Liver (tissue), 9 donors: ENCODE results near the gene WRNIP1. TPM values are rescaled to one million over a fixed set of nuclear protein-coding genes. Genes with fewer than 3 reads are reported as not detected.

ENCODE experiments used
- DNase-seq: peaks from one replicate; pipeline ENCODE4 v3.0.0-alpha.2; 2017; ENCODE audit warnings: low spot score
- H3K27ac ChIP-seq, 2 donors: one replicate each; pipeline ENCODE4 v1.7.0; 2013; ENCODE audit warnings: inconsistent platforms in 2 of 2, low read length in 2 of 2, control low read depth in 1 of 2, low read depth in 1 of 2, mild to moderate bottlenecking in 1 of 2
- H3K27me3 ChIP-seq, 4 donors: one replicate each; pipeline versions ENCODE4 v1.6.1 to v1.7.0; 2013; ENCODE audit warnings: low read length in 3 of 4, inconsistent platforms in 1 of 4, mild to moderate bottlenecking in 1 of 4, moderate library complexity in 1 of 4; ENCODE audit not compliant: control insufficient read depth in 4 of 4, insufficient read depth in 4 of 4
- H3K36me3 ChIP-seq, 4 donors: one replicate each; pipeline versions ENCODE4 v1.6.1 to v1.7.0; 2013; ENCODE audit warnings: low read length in 3 of 4, mild to moderate bottlenecking in 3 of 4, low read depth in 1 of 4, moderate library complexity in 1 of 4; ENCODE audit not compliant: control insufficient read depth in 4 of 4, insufficient read depth in 3 of 4
- H3K4me1 ChIP-seq, 4 donors: one replicate each; pipeline versions ENCODE4 v1.6.1 to v1.7.0; 2013; ENCODE audit warnings: low read length in 3 of 4, mild to moderate bottlenecking in 3 of 4, moderate library complexity in 1 of 4; ENCODE audit not compliant: control insufficient read depth in 4 of 4, insufficient read depth in 4 of 4
- H3K4me3 ChIP-seq, 3 donors: one replicate each; pipeline versions ENCODE4 v1.6.1 to v1.7.0; 2013; ENCODE audit warnings: low read length in 3 of 3, control low read depth in 1 of 3, low read depth in 1 of 3, mild to moderate bottlenecking in 1 of 3
- H3K9ac ChIP-seq, 2 donors: one replicate each; pipeline ENCODE4 v1.7.0; 2013; ENCODE audit warnings: low read length in 2 of 2, mild to moderate bottlenecking in 2 of 2, moderate library complexity in 2 of 2, control low read depth in 1 of 2, low read depth in 1 of 2
- H3K9me3 ChIP-seq, 4 donors: one replicate each; pipeline versions ENCODE4 v1.6.1 to v1.7.0; 2013; ENCODE audit warnings: low read length in 3 of 4; ENCODE audit not compliant: control insufficient read depth in 4 of 4
- EGR1 ChIP-seq, 2 donors: IDR thresholded peaks; 2 replicates each; pipeline ENCODE4 v1.6.1; 2016 to 2018; ENCODE audit warnings: antibody characterized with exemption in 2 of 2, low read depth in 2 of 2
- FOXA1 ChIP-seq: IDR thresholded peaks from 2 replicates; pipeline ENCODE4 v1.6.1; 2016; ENCODE audit warnings: antibody characterized with exemption
- FOXA2 ChIP-seq: IDR thresholded peaks from 2 replicates; pipeline ENCODE4 v1.6.1; 2016; ENCODE audit warnings: antibody characterized with exemption
- GABPA ChIP-seq, 2 donors: IDR thresholded peaks in 1 of 2; conservative IDR thresholded peaks in 1 of 2; 2 replicates each; pipeline ENCODE4 v1.6.1; 2016; ENCODE audit warnings: antibody characterized with exemption in 2 of 2, mild to moderate bottlenecking in 1 of 2, moderate library complexity in 1 of 2
- HNF4A ChIP-seq, 2 donors: conservative IDR thresholded peaks; 2 replicates each; pipeline ENCODE4 v1.6.1; 2016; ENCODE audit warnings: antibody characterized with exemption in 2 of 2, mild to moderate bottlenecking in 2 of 2
- HNF4G ChIP-seq: IDR thresholded peaks from 2 replicates; pipeline ENCODE4 v1.6.1; 2016; ENCODE audit warnings: antibody characterized with exemption
- JUND ChIP-seq, 2 donors: IDR thresholded peaks; 2 replicates each; pipeline ENCODE4 v1.6.1; 2016; ENCODE audit warnings: antibody characterized with exemption in 2 of 2
- NR2F2 ChIP-seq: IDR thresholded peaks from 2 replicates; pipeline ENCODE4 v1.6.1; 2016; ENCODE audit warnings: antibody characterized with exemption
- RAD21 ChIP-seq, 2 donors: IDR thresholded peaks; 2 replicates each; pipeline ENCODE4 v1.6.1; 2016; ENCODE audit warnings: antibody characterized with exemption in 2 of 2, mild to moderate bottlenecking in 2 of 2
- REST ChIP-seq: IDR thresholded peaks from 2 replicates; pipeline ENCODE4 v1.6.1; 2016; ENCODE audit warnings: antibody characterized with exemption, mild to moderate bottlenecking
- RXRA ChIP-seq, 2 donors: IDR thresholded peaks; 2 replicates each; pipeline ENCODE4 v1.6.1; 2017 to 2018; ENCODE audit warnings: antibody characterized with exemption in 2 of 2, mild to moderate bottlenecking in 1 of 2
- SP1 ChIP-seq: IDR thresholded peaks from 2 replicates; pipeline ENCODE4 v1.6.1; 2018; ENCODE audit warnings: antibody characterized with exemption, mild to moderate bottlenecking
- TAF1 ChIP-seq: conservative IDR thresholded peaks from 2 replicates; pipeline ENCODE4 v1.6.1; 2016; ENCODE audit warnings: antibody characterized with exemption, mild to moderate bottlenecking
- ZBTB33 ChIP-seq: IDR thresholded peaks from 2 replicates; pipeline ENCODE4 v1.6.1; 2016; ENCODE audit warnings: antibody characterized with exemption
- WGBS: extraction: QIAGEN DNeasy Blood & Tissue Kit; methylation state at CpG from one replicate; pipeline ENCODE4 v1.1.7; 2013; 5-methylcytosine and 5-hydroxymethylcytosine counted together
- polyA plus RNA-seq, 2 donors: library from polyadenylated mRNA; stranded (reverse) in 1 of 2; unstranded in 1 of 2; fragments of 200-250 nt in 1 of 2; fragments of >200 nt in 1 of 2; fragmentation: Nextera tagmentation in 1 of 2; extraction: Ambion mirVana in 1 of 2; gene quantifications; one replicate each; pipeline versions ENCODE4 v1.2.1 to v1.2.3, GENCODE V29; 2013 to 2015
- total RNA-seq, 2 donors: library from RNA; depleted of rRNA; stranded (reverse); fragments of >200 nt; gene quantifications; one replicate each; pipeline ENCODE4 v1.2.3, GENCODE V29; 2014
- TF ChIP-seq, protein P1 (sequence below): IDR thresholded peaks from 2 replicates; pipeline ENCODE4 v1.6.1; 2016; ENCODE audit warnings: antibody characterized with exemption
- TF ChIP-seq, protein P2 (sequence below): fragments of 150-350 bp; IDR thresholded peaks from 2 replicates; pipeline ENCODE4 v1.5.1; 2017; ENCODE audit warnings: improper control_type of control experiment, low read depth, low read length; ENCODE audit not compliant: missing input control
- TF ChIP-seq, protein P3 (sequence below): IDR thresholded peaks from 2 replicates; pipeline ENCODE4 v1.6.1; 2016; ENCODE audit warnings: antibody characterized with exemption
- donor health status: healthy.
- donor health status: healthy.
- donor health status: healthy.
- donor health status: healthy.
- donor health status: healthy.

The WRNIP1 gene
- total and polyA plus RNA-seq, 4 donors = 10.0 to 32.7 (median 23.9) TPM

- TF ChIP-seq FOXA1 (no peak), GABPA (IDR thresholded peaks at IDR 0.05 in 1 of 2, conservative IDR thresholded peaks at IDR 0.05 in 1 of 2) (no peak), HNF4A (conservative IDR thresholded peaks at IDR 0.05) (no peak), REST (no peak), NR2F2 (no peak), SP1 (no peak), EGR1 (IDR thresholded peaks at IDR 0.05; ENCODE audit: low read depth in 2 of 2) (no peak), RXRA (IDR thresholded peaks at IDR 0.05) (no peak), FOXA2 (no peak), JUND (IDR thresholded peaks at IDR 0.05) (no peak), TAF1 (no peak)
- TF ChIP-seq, protein P1, sequence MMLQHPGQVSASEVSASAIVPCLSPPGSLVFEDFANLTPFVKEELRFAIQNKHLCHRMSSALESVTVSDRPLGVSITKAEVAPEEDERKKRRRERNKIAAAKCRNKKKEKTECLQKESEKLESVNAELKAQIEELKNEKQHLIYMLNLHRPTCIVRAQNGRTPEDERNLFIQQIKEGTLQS = no peak
- TF ChIP-seq, protein P2, sequence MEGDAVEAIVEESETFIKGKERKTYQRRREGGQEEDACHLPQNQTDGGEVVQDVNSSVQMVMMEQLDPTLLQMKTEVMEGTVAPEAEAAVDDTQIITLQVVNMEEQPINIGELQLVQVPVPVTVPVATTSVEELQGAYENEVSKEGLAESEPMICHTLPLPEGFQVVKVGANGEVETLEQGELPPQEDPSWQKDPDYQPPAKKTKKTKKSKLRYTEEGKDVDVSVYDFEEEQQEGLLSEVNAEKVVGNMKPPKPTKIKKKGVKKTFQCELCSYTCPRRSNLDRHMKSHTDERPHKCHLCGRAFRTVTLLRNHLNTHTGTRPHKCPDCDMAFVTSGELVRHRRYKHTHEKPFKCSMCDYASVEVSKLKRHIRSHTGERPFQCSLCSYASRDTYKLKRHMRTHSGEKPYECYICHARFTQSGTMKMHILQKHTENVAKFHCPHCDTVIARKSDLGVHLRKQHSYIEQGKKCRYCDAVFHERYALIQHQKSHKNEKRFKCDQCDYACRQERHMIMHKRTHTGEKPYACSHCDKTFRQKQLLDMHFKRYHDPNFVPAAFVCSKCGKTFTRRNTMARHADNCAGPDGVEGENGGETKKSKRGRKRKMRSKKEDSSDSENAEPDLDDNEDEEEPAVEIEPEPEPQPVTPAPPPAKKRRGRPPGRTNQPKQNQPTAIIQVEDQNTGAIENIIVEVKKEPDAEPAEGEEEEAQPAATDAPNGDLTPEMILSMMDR = no peak
- TF ChIP-seq, protein P3, sequence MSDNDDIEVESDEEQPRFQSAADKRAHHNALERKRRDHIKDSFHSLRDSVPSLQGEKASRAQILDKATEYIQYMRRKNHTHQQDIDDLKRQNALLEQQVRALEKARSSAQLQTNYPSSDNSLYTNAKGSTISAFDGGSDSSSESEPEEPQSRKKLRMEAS = no peak
- no peaks in the 10 kb centered on the region for H3K27me3 ChIP-seq
- 80% methylated on average over 2 of the region's 2 CpGs for WGBS
- H3K9ac ChIP-seq = no peak overlapping the region
- H3K4me3 ChIP-seq = no peak overlapping the region
- H3K4me1 ChIP-seq = no peaks in the 10 kb centered on the region
- DNase-seq = no peak
- no peak overlapping the region for H3K27ac ChIP-seq
- peaks cover 0 to 7% (median 1%) of the 10 kb centered on the region in 4 donors for H3K9me3 ChIP-seq
- H3K36me3 ChIP-seq = no peaks in the 10 kb centered on the region
Measured at GRCh38 chr6:2820415-2820814, 55.2 kb downstream of the WRNIP1 start.

GRCh38 chr6:2821554-2821953 is 56.4 kb downstream of the WRNIP1 start:
- TF ChIP-seq TAF1 (no peak), HNF4G (no peak), SP1 (no peak), HNF4A (conservative IDR thresholded peaks at IDR 0.05) (no peak), RAD21 (IDR thresholded peaks at IDR 0.05) (no peak), RXRA (IDR thresholded peaks at IDR 0.05) (no peak), FOXA2 (no peak), ZBTB33 (no peak)
- no peaks in the 10 kb centered on the region for H3K27me3 ChIP-seq
- H3K4me3 ChIP-seq = no peak overlapping the region
- no peaks in the 10 kb centered on the region for H3K9me3 ChIP-seq
- WGBS = 72% methylated on average over 3 of the region's 3 CpGs
- no peaks in the 10 kb centered on the region for H3K36me3 ChIP-seq
- no peak overlapping the region for H3K9ac ChIP-seq
- H3K27ac ChIP-seq = no peak overlapping the region
- no peak for DNase-seq
- no peaks in the 10 kb centered on the region for H3K4me1 ChIP-seq
